H1 (cell line): ENCODE data around the gene C17orf50. TPM values are rescaled to one million over a fixed set of nuclear protein-coding genes. Genes with fewer than 3 reads are reported as not detected.

ENCODE experiments used
- CEBPB ChIP-seq: IDR thresholded peaks from 2 replicates; pipeline ENCODE4 v1.6.1; 2012; ENCODE audit warnings: low read depth, low read length
- CHD1 ChIP-seq: IDR thresholded peaks from 2 replicates; pipeline ENCODE4 v1.6.1; 2012; ENCODE audit warnings: low read depth, low read length, improper control_type of control experiment
- KDM1A ChIP-seq: fragments of 200-600, 300-600 bp; sonication (generic); IDR thresholded peaks from 2 replicates; pipeline ENCODE4 v1.7.1; 2016; ENCODE audit warnings: mild to moderate bottlenecking, low read length, borderline replicate concordance
- SIX5 ChIP-seq: IDR thresholded peaks from 2 replicates; pipeline ENCODE4 v1.6.1; 2011; ENCODE audit warnings: mild to moderate bottlenecking, low read depth, low read length
- TCF12 ChIP-seq: IDR thresholded peaks from 2 replicates; pipeline ENCODE4 v1.6.1; 2011; ENCODE audit warnings: low read depth, mild to moderate bottlenecking, low read length
- ZNF274 ChIP-seq: IDR thresholded peaks from 2 replicates; pipeline ENCODE4 v1.7.0; 2012; ENCODE audit warnings: low read length, borderline replicate concordance; ENCODE audit errors: extremely low read depth
- polyA plus RNA-seq, 7 experiments: library from polyadenylated mRNA; depleted of rRNA in 3 of 7; stranded (reverse) in 5 of 7; unstranded in 2 of 7; fragments of >200 nt in 5 of 7; fragments of 200-250 nt in 2 of 7; gene quantifications; 1 replicate in 5 of 7; 2 replicates in 1 of 7; 4 replicates in 1 of 7; pipeline versions ENCODE4 v1.2.1 to v1.2.3, GENCODE V29; 2011 to 2013; ENCODE audit warnings: missing spikeins in 2 of 7, mixed read lengths in 2 of 7
- total RNA-seq: library from RNA; stranded (reverse); fragmentation: NEBNext Ultra II Directional; extraction: Animal tissue kit (Norgen Biotek cat#: 25700); gene quantifications from 2 replicates; pipeline ENCODE4 v1.2.1, GENCODE V29; 2021

C17orf50 gene
- total and polyA plus RNA-seq, 2 of the 8 experiments (the other 6 are each of a cell fraction or from before 2014, with no cell fraction given) = 0.12 TPM; not detected in 1

GRCh38 chr17:35812456-35812855, 51.8 kb downstream of the C17orf50 start (continued):
- TF ChIP-seq SIX5 (no peak), ZNF274 (no peak), CHD1 (no peak), KDM1A (no peak), TCF12 (no peak), CEBPB (no peak)

Other genes starting within 250 kb of the C17orf50 start
- not detected in 2 replicates for gene SLFN12L, start 223.2 kb upstream of the C17orf50 start, total RNA-seq
- not detected in 2 replicates for gene SLFN12L, start 223.2 kb upstream of the C17orf50 start, polyA plus RNA-seq (2011; rRNA removed)
- not detected in 2 replicates for gene SLFN14, start 200.1 kb upstream of the C17orf50 start, total RNA-seq
- gene SLFN14, start 200.1 kb upstream of the C17orf50 start, polyA plus RNA-seq (2011; rRNA removed) = 0.03 TPM in 1 of 2 replicates, not detected in the other
- 2.5 and 3.0 TPM in 2 replicates for gene PEX12, start 182.3 kb upstream of the C17orf50 start, total RNA-seq
- 4.5 and 5.9 TPM in 2 replicates for gene PEX12, start 182.3 kb upstream of the C17orf50 start, polyA plus RNA-seq (2011; rRNA removed)
- 194 and 199 TPM in 2 replicates for gene AP2B1, start 173.6 kb upstream of the C17orf50 start, total RNA-seq
- gene AP2B1, start 173.6 kb upstream of the C17orf50 start, polyA plus RNA-seq (2011; rRNA removed) = 63.4 and 95.5 TPM in 2 replicates
- 21.6 and 22.8 TPM in 2 replicates for gene RASL10B, start 29.2 kb upstream of the C17orf50 start, total RNA-seq
- gene RASL10B, start 29.2 kb upstream of the C17orf50 start, polyA plus RNA-seq (2011; rRNA removed) = 17.5 and 21.8 TPM in 2 replicates
- gene GAS2L2, start 7.6 kb upstream of the C17orf50 start, total RNA-seq = 0.13 TPM in 1 of 2 replicates, not detected in the other
- gene GAS2L2, start 7.6 kb upstream of the C17orf50 start, polyA plus RNA-seq (2011; rRNA removed) = 0.09 TPM in 2 replicates
- gene MMP28, start 34.8 kb downstream of the C17orf50 start, total RNA-seq = not detected in 2 replicates
- 0.06 TPM in 1 of 2 replicates, not detected in the other for gene MMP28, start 34.8 kb downstream of the C17orf50 start, polyA plus RNA-seq (2011; rRNA removed)
- gene TAF15, start 48.6 kb downstream of the C17orf50 start, total RNA-seq = 323 and 338 TPM in 2 replicates
- 62.8 and 80.1 TPM in 2 replicates for gene TAF15, start 48.6 kb downstream of the C17orf50 start, polyA plus RNA-seq (2011; rRNA removed)
- not detected in 2 replicates for gene HEATR9, start 108.0 kb downstream of the C17orf50 start, total RNA-seq
- not detected in 2 replicates for gene HEATR9, start 108.0 kb downstream of the C17orf50 start, polyA plus RNA-seq (2011; rRNA removed)
- not detected in 2 replicates for gene CCL5, start 119.5 kb downstream of the C17orf50 start, total RNA-seq
- not detected in 2 replicates for gene CCL5, start 119.5 kb downstream of the C17orf50 start, polyA plus RNA-seq (2011; rRNA removed)
- gene RDM1, start 169.9 kb downstream of the C17orf50 start, total RNA-seq = 4.8 and 7.3 TPM in 2 replicates
- gene RDM1, start 169.9 kb downstream of the C17orf50 start, polyA plus RNA-seq (2011; rRNA removed) = 6.2 and 9.7 TPM in 2 replicates
- gene LYZL6, start 182.8 kb downstream of the C17orf50 start, total RNA-seq = not detected in 2 replicates
- not detected in 2 replicates for gene LYZL6, start 182.8 kb downstream of the C17orf50 start, polyA plus RNA-seq (2011; rRNA removed)
- gene CCL16, start 220.6 kb downstream of the C17orf50 start, total RNA-seq = not detected in 2 replicates
- not detected in 2 replicates for gene CCL16, start 220.6 kb downstream of the C17orf50 start, polyA plus RNA-seq (2011; rRNA removed)
- not detected in 2 replicates for gene CCL14, start 225.8 kb downstream of the C17orf50 start, total RNA-seq
- not detected in 2 replicates for gene CCL14, start 225.8 kb downstream of the C17orf50 start, polyA plus RNA-seq (2011; rRNA removed)
- gene CCL15, start 240.7 kb downstream of the C17orf50 start, total RNA-seq = not detected in 2 replicates
- not detected in 2 replicates for gene CCL15, start 240.7 kb downstream of the C17orf50 start, polyA plus RNA-seq (2011; rRNA removed)